SK-N-MC (cell line): ENCODE data around the gene FAM170A.

Experiments used
- EZH2 ChIP-seq: fragments of 200-600 bp; sonication (generic); IDR thresholded peaks from one replicate; pipeline ENCODE4 v1.6.1; 2017; ENCODE audit warnings: antibody characterized with exemption
- POLR2AphosphoS5 ChIP-seq: IDR thresholded peaks from 2 replicates; pipeline ENCODE4 v1.6.1; 2012; ENCODE audit warnings: mild to moderate bottlenecking, low read depth, low read length, borderline replicate concordance

DNA sequence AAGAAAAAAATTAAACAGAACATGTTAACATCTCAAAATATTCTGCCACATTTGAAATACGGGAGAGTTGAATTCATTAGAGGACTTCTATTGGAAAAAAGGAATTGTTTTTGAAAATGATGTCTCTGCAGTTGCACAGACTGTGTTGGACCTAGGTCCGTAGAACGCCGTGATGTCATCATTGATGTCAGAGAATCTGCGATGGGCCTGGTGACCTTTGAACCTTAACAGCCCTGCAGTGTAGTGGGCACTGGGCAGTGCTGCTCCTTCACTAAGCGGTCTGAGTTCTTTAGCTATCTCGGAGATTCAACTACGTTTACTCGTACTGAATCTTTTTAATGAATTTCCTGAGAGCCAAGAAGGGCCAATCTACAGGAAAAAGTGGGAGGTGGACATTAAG is at the start of gene FAM170A:
- TF ChIP-seq EZH2 (no peak), POLR2AphosphoS5 (no peak)
